ENCODE data around the gene SPARCL1. TPM values are rescaled to one million over a fixed set of nuclear protein-coding genes. Genes with fewer than 3 reads are reported as not detected.

Gene SPARCL1
- total RNA-seq, 1 donor from 2014 or later: 6.3 TPM

DNA sequence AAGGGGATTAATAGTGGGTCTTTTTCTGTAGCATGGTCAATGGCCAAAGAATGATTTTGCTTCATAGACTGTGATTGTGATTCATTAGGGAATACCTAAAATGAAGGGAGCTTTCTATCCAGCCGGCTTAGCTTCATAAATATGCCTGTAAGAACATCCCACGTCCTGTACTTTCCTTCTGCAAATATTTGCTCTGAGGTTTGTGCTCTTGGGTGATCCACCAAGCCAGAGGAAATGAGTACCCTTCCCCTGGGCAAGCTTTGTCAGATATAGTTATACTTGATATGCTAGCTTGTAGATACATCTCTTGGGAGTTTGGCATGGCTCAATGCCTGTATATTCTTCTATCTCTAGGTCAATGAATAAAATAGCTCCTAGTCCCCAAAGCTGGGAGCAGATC, 28.2 kb upstream of the SPARCL1 start:
- Mint-ChIP-seq H3K4me1 (no peaks in the 10 kb centered on the region), H3K9me3 (peaks cover 3% of the 10 kb centered on the region)
- TF ChIP-seq, protein P1, sequence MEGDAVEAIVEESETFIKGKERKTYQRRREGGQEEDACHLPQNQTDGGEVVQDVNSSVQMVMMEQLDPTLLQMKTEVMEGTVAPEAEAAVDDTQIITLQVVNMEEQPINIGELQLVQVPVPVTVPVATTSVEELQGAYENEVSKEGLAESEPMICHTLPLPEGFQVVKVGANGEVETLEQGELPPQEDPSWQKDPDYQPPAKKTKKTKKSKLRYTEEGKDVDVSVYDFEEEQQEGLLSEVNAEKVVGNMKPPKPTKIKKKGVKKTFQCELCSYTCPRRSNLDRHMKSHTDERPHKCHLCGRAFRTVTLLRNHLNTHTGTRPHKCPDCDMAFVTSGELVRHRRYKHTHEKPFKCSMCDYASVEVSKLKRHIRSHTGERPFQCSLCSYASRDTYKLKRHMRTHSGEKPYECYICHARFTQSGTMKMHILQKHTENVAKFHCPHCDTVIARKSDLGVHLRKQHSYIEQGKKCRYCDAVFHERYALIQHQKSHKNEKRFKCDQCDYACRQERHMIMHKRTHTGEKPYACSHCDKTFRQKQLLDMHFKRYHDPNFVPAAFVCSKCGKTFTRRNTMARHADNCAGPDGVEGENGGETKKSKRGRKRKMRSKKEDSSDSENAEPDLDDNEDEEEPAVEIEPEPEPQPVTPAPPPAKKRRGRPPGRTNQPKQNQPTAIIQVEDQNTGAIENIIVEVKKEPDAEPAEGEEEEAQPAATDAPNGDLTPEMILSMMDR (IDR thresholded peaks at IDR 0.05; ENCODE audit: unreplicated experiment): no peak

GRCh38 chr4:87555773-87556619, 26.8 kb upstream of the SPARCL1 start:
- H3K27ac Mint-ChIP-seq: no peak overlapping the region
- no peaks in the 10 kb centered on the region for H3K36me3 Mint-ChIP-seq
- H3K4me3 Mint-ChIP-seq: no peak overlapping the region
- TF ChIP-seq, protein P1 (IDR thresholded peaks at IDR 0.05; ENCODE audit: unreplicated experiment): no peak
- no peaks in the 10 kb centered on the region for H3K4me1 Mint-ChIP-seq
- peaks cover 2% of the 10 kb centered on the region for H3K27me3 Mint-ChIP-seq (ENCODE audit: low read depth)
- no peak for DNase-seq (ENCODE audit: low spot score in 2 of 2, unreplicated experiment in 2 of 2)
- peaks cover under 1% of the 10 kb centered on the region for H3K9me3 Mint-ChIP-seq

More for the DNA sequence above, 28.2 kb upstream of the SPARCL1 start:
- H3K27me3 Mint-ChIP-seq (ENCODE audit: low read depth): peaks cover 2% of the 10 kb centered on the region
- no peak overlapping the region for H3K27ac Mint-ChIP-seq
- H3K36me3 Mint-ChIP-seq: no peaks in the 10 kb centered on the region
- no peak overlapping the region for H3K4me3 Mint-ChIP-seq
- DNase-seq (ENCODE audit: low spot score in 2 of 2, unreplicated experiment in 2 of 2): no peak

- no peak overlapping the region for H3K27ac Mint-ChIP-seq
- TF ChIP-seq, protein P1 (IDR thresholded peaks at IDR 0.05; ENCODE audit: unreplicated experiment): no peak
- H3K4me1 Mint-ChIP-seq: no peaks in the 10 kb centered on the region
- no peak overlapping the region for H3K4me3 Mint-ChIP-seq
- H3K9me3 Mint-ChIP-seq: no peaks in the 10 kb centered on the region
- peaks cover 4% of the 10 kb centered on the region for H3K27me3 Mint-ChIP-seq (ENCODE audit: low read depth)
- H3K36me3 Mint-ChIP-seq: no peaks in the 10 kb centered on the region
- no peak for DNase-seq (ENCODE audit: low spot score in 2 of 2, unreplicated experiment in 2 of 2)
These were observed 24.0 kb upstream of the SPARCL1 start for GRCh38 chr4:87553182-87553581.

- no peak for DNase-seq (ENCODE audit: low spot score in 2 of 2, unreplicated experiment in 2 of 2)
- H3K4me1 Mint-ChIP-seq: no peaks in the 10 kb centered on the region
- TF ChIP-seq, protein P1 (IDR thresholded peaks at IDR 0.05; ENCODE audit: unreplicated experiment): no peak
- no peak overlapping the region for H3K4me3 Mint-ChIP-seq
- H3K27ac Mint-ChIP-seq: no peak overlapping the region
- peaks cover 2% of the 10 kb centered on the region for H3K27me3 Mint-ChIP-seq (ENCODE audit: low read depth)
- no peaks in the 10 kb centered on the region for H3K9me3 Mint-ChIP-seq
- no peaks in the 10 kb centered on the region for H3K36me3 Mint-ChIP-seq
These were observed 22.2 kb upstream of the SPARCL1 start for GRCh38 chr4:87551361-87551760.

GRCh38 chr4:87547016-87547708, 18.0 kb upstream of the SPARCL1 start:
- TF ChIP-seq, protein P1 (IDR thresholded peaks at IDR 0.05; ENCODE audit: unreplicated experiment): no peak
- H3K27me3 Mint-ChIP-seq (ENCODE audit: low read depth): peaks cover 2% of the 10 kb centered on the region
- no peak for DNase-seq (ENCODE audit: low spot score in 2 of 2, unreplicated experiment in 2 of 2)
- H3K4me1 Mint-ChIP-seq: no peaks in the 10 kb centered on the region
- H3K27ac Mint-ChIP-seq: no peak overlapping the region
- H3K4me3 Mint-ChIP-seq: no peak overlapping the region
- H3K9me3 Mint-ChIP-seq: no peaks in the 10 kb centered on the region
- no peaks in the 10 kb centered on the region for H3K36me3 Mint-ChIP-seq
